Embryonic facial prominence (tissue), 1 donor: ENCODE results near the gene PTBP3.
"Not testable (repeated sequence)": the region's sequence is repeated elsewhere in the genome, so short reads cannot be mapped to it uniquely, and the experiment has no call there.

ENCODE experiments used
- DNase-seq: peaks from one replicate; pipeline ENCODE4 v3.0.0-alpha.2; 2016; ENCODE audit errors: extremely low spot score

Gene PTBP3

DNA sequence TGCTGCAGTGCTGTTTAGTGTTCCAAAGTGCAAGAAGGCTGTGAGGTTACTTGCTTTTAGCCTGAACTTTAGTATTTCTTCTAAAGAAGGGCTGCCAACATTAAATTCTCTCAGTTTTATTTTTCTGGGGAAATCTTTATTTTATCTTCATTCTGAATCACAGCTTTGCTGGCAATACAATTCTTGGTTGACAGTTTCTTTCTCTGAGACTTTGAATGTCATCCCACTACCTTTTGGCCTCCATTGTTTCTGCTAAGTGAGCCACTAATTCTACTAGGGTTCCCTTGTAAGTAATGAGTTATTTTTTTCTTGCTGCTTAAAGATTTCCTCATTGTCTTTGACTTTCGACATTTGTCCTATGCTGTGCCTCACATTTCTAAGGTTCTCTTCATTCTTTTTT, 126.0 kb downstream of the PTBP3 start:
- no peak for DNase-seq

DNA sequence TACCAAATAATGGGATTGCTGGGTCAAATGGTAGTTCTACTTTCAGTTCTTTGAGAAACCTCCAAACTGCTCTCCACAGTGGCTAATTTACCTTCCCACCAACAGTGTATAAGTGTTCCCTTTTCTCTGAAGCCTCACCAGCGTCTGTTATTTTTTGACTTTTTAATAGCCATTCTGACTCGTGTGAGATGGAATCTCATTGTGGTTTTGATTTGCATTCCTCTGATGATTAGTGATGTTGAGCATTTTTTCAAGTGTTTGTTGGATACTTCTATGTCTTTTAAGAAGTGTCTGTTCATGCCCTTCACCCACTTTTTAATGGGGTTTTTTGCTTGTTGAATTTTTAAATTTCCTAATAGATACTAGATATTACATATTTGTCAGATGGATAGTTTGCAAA, 129.9 kb downstream of the PTBP3 start:
- no peak for DNase-seq

DNA sequence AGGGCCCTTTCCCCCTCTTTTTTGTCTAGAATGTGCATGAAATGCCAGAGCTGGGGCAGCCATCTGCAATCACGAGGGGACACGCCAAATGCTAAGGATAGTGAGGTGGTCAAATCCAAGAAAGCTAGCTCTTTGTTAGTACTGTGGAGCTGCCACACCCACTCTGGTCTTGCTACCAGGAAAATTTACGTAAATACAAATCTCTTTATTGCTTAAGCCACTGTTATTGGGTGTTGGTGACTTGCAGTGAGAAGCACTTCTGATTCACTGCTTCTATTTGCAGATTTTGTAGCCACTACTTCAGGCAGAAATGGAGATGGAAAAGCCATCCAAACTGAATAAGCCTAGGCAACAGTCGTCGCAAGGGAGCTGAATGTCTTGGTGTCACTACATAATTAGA, 132.7 kb downstream of the PTBP3 start:
- no peak for DNase-seq

DNA sequence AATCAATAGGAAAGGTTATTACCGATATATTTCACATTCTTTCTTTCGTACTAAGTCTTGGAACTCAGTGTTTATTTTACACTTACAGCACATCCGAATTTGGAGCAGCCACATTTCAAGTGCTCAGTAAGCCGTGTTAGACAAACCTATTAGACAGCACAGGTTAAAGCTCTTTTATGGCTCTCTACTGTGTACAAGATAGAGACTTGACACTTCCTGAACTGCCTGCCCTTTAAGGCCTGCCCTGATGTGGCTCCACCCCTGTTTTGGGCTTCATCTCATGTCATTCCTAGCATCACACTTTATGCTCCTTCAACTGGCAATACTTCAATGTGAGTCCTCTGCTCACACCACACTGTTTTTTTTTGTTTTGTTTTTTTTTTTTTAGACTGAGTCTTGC, 134.8 kb downstream of the PTBP3 start:
- no peak for DNase-seq

DNA sequence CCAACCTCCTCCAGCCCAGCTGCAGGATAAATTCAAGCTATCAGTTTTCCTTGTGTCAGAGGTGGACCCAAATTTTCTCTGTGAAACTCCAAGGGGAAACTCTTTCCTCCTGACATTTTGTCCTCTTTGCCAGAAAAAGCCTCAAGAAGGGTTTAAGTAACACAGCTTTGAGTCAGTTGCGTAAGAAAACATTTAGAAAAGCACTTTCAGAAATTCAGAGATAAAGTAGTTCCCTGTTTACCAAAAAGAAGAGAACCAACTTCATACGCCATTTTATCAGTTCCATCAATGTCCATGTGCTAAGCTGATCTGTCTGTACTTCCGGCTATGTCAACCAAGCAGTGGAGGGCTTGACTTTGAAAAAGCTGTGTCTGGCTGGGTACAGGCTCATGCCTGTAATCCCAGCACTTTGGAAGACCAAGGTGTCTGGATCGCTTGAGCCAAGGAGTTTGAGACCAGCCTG, 138.4 kb downstream of the PTBP3 start:
- no peak for DNase-seq

DNA sequence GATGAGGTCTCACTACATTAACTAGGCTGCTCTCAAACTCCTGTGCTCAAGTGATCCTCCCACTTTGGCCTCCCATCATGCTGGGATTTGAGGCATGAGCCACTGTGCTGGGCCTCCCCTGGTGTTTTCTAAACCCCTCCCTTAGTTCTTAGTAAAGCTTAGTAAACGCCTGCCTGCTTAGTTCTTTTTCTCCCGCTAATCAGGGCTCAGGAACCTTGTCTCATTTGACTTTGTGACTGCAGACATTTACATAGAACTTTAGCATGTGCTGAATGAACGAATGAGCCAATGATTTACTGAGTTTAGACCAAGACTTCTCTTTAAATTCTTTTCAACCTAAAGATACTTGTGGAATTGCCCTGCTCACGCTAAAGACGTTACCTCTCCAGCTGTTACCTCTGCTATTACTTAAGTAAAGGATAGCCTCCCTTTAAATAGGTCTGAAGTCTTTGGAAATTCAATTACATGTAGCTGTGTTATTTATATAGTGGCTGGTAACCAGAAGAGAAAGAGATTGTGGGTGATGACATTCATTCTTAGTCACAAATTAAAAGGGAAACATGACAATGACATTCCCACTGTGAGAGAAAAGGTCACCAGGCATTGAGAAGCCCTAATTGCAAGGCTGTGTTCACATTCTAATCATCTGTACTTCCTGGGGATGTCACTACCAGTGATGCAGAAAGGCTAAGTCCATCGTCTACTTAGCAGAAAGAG, 139.7 kb downstream of the PTBP3 start:
- no peak for DNase-seq

DNA sequence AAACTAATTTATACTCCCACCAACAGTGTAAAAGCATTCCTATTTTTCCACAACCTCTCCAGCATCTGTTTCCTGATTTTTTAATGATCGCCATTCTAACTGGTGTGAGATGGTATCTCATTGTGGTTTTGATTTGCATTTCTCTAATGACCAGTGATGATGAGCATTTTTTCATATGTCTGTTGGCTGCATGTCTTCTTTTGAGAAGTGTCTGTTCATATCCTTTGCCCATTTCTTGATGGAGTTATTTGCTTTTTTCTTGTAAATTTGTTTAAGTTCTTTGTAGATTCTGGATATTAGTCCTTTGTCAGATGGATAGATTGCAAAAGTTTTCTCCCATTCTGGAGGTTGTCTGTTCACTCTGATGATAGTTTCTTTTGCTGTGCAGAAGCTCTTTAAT, 143.1 kb downstream of the PTBP3 start:
- not testable (repeated sequence) for DNase-seq

DNA sequence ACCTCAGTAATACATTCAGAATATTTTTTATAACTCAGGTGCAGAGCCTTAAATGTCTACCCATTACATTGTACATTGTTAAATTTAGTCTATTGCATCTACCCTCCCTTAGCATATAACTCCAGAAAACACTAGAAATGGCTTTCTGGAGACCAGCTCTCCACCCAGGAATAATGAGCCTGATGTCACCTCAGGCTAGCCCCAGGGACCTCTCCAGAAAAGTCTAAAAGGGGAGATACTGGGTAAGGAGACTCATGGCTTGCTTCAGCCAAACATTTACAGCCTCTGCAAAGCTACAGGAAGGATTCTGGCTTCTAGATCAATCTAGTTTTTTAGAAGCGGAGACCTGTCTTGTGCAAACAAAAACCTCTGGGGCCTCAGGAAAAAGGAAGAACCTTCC, 144.5 kb downstream of the PTBP3 start:
- DNase-seq: no peak

DNA sequence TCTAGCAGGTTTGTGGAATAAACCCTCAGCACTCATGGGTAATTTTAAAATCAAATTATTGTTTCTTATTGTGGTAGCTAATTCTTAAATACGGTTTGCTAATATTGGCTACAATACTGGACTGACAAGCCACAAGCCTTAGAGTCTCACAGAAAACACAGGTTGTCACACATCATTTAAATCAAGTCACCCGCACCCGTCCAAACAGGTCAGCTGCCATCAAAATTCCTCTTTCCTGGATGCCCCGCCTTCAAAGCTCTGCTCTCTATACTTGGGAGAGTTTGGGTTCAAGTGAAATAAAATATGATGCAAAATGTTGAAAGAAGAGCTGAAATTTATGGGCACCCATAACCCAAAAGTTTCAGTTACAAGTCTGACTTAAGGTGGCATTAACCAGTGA, 146.0 kb downstream of the PTBP3 start:
- no peak for DNase-seq

DNA sequence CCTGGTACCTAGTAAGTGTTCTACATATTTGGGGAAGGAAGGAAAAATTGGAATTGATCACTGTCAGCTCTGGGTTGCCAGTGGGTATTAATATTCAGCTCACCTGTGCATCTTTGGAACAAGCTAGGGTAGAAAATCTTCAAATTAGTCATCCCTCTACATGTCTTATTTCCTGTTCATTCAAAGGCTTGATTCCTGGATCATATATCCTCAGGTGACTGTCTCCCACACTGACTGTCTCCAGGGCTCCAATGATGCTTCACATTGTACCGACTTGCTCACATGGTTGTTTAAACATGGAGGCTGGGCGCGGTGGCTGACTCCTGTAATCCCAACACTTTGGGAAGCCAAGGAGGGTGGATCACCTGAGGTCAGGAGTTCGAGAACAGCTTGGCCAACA, 146.7 kb downstream of the PTBP3 start:
- DNase-seq: no peak

DNA sequence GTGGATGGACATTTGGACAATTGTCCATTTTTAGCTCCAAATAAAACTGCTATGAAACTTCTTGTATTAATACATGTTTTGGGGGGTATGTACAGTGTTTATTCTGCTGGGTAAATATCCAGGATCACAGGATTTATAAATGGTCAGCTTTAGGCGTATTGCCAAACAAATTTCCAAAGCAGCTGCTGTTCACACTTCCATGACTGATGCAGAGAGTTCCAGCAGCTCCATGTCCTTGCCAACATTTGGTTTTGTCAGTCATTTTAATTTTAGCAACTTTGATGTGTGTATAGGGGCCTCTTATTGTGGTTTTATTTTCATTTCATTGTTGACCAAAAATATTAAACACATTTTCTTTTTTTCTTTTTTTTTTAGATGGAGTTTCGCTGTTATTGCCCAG, 148.5 kb downstream of the PTBP3 start:
- DNase-seq: no peak

DNA sequence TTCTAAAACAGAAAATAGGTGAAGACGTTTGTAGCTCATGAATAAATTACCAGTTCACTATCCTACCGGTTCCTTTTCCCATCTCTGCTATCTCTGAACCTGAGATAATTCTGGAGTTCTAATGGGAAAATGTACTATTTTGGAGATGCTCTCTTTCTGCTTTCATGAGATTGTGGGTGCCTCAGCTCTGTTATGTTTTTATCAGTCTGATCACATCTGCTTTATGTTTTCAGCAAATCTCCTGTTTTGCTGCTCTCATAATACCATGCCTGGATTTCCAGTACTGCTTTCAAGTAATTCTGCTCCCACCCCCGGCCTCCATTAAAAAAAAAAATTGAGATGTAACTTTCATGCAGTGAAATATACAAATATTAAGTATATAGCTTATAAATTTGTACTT, 149.2 kb downstream of the PTBP3 start:
- no peak for DNase-seq

DNA sequence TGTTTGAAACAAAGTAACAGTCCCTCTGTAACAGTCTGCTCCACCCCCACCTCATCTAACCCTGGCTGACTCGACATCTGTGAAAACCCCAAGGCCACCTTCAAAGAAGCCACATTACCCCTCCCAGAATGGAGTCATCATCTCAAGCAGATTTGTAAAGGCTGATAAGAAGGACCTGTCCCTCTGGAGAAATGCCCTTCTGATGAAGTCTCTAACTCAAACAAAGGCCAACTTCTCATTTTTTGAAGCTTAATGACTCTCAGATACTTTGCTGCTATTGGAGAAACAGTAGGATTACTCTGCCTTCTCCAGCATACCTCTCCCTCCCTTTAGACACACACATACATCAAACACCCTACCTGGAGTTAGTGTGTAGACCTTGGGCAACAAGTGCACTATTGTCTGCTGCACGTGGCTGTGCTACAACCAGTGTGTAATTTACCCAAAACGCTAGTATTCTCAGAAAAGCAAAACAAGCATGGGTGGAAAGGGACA, 153.0 kb downstream of the PTBP3 start:
- no peak for DNase-seq

DNA sequence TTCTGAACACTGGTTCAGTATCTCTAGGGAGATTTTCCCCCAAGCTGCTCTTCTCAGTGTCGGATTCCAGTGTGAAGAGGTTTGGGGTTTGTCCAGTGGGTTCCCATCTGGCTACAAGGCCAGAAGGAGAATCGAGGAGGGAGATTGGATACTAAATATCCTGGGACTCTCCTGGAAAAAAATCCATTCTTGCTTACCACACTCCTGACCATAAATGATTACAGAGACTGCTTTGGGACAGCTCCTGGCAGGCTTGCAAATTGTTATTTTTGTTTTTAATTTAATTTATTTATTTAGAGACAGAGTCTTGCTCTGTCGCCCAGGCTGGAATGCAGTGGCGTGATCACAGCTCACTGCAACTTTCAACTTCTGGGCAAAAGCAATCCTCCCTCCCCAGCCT, 153.6 kb downstream of the PTBP3 start:
- no peak for DNase-seq

DNA sequence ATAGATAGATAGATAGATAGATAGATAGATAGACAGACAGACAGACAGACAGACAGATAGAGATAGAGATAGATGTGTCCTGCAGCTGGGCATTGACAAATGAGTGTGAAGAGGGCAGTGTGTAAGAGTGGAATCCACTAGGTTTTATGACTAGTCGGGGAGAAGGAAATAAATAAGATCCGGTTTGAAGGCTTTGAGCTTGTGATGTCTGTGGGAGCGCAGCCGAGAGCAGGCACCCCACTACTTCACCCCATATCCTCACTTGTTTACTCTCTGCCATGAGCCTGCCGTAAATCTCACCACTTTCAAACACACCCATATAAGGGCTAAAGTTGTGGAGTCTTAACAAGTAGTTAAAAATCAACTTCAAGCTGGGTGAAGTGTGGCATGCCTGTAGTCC, 156.9 kb downstream of the PTBP3 start:
- no peak for DNase-seq

DNA sequence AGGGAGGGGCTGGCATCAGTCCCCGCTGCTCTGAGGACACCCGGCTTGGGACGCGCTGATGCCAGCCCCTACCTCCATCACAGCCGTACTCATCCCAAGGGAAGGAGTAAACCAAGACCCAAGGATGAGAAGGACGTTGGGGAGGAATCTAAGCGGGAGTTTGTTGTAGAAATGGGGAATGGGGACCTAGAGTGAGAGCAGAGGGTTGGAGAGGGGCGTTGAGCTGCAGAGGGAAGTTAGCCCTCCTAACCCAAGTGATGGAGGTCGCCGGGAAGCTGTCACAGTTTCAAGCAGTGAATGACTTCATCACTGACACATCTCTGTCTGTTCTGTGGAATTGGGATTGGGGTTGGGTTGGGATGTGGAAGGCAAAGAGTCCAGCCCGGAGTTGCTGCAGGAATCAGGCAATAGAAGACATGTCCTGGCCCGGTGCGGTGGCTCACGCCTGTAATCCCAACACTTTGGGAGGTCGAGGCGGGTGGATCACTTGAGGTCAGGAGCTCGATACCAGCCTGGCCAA, 157.6 kb downstream of the PTBP3 start:
- no peak for DNase-seq

DNA sequence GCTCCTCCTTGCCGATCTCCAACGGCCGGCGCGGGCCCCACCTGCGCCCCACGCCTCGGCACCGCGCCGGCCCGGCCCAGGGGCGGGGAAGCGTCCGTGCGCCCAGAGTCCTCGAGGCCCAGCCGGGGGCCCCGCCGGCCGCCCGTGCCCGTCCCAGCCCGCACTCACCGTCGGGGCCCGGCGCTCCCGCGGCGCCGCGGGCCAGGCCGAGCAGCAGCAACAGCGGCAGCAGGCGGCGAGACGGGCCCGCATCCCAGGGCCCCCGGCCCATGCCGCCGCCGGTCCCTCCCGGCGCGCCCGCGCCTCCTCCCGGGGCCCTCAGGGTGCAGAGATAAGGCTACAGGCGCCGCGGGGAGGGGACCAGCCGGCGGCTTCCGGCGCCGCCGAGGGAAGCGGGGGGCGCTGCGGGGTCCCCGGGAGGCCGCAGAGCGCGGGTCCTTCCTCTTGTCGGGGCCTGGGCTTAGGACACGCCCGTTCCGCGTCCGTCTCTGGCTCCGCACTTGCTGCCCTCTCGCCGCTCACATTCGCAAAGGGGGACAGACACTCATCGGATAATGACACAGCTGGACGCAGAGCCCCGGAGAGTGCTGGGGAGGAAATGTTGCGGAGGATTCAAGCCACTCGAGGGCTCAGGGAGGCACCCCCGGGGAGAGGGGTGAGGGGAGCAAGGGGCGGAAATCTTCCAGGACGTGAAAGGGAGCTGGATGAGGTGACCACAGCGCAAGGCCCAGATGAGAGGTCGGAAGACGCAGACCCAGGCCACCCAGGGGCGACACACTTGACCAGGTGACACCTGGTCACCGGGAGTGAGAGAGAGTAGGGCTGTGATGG, 158.2 kb downstream of the PTBP3 start, which contains the start of gene SUSD1:
TSS of gene SUSD1 (minus strand) at position 333 of the 831 bp plus-strand sequence. CDS start at position 271, 62 bp downstream.
- DNase-seq: no peak

DNA sequence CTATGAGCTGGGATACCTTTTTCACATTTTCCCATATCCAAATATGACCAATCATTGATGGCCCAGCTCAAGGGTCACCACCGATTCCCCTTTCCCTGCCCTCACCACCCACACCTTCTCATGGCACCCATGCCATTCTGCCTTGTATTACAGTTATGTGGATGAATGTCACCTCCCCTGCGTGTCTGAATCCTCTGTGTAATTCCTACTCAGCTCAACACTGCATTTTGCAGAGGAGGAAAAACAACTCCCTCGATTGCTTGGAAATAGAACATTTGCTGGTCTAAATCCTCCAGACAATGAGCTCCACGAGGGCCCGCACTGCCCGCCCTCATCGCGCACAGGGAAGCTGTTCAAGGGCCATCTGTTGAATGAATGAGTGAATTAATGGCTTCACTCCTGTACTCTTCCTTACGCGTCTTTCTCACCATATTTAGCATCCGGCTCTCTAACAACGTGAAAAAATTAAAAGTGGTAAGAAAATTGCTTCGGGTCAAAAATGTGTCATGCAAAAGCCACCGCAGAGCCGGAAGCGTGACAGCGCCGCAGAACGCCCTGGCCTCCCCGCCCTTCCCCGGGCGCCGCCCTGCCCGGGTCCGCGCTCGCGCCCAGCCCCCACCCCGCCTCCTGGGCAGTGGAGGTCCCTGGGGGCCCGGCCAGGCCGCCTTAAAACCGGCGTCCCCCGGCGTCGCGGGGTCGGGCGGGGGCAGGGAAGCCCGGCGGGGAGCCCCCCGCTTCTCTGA, 159.0 kb downstream of the PTBP3 start:
- no peak for DNase-seq

DNA sequence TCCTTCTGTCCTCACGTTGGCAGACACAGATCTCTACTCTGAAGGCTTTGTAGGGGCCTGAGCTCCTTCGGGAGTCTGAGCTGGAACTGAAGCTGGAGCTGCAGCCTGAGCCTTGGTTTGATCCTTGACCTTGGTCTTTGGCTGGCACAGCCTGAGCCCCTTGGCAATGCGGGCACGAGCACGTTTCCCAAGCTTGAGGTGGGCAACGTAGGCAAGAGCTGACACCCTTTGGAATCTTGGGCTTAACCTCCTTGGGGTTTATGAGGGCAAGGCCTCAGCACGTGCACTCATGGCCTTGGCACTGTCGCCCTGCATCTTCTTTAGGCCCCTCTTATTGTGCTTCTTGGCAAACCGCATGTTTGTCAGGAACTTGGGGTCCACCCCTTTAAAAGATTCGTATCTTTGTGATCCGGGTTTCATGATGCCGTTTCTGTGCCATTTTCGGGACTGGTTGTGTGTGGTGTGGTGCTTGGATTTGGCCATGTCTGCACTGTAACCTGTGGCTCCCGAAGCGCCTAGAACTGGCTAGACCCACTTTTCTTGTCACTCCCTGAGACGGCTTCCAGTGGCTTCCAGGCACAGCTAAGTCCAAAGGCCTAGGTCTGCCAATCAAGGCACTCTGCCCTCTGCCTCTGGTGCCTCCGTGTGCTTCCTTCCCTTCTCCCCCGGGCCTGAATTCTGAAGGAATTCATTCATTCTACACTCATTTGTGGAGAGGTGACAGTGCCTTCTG, 159.8 kb downstream of the PTBP3 start:
- DNase-seq: no peak

DNA sequence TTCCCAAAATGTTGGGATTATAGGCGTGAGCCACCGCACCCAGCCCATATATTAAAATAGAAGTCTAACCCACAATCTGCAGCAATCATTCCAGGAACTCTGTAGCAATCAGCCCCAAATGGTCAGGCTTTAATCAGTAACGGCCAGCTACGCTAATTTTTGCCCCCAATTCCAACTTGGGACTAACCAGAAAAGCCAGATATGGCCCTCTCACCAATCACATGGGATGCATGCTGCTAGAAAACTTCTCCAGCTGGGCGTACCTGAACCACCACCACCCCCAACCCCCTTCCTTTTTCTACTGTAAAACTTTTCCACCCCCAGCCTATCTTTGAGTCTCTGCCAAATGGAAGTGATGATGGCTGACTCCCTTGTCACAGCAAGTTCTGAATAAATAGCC, 162.5 kb downstream of the PTBP3 start:
- DNase-seq: no peak

DNA sequence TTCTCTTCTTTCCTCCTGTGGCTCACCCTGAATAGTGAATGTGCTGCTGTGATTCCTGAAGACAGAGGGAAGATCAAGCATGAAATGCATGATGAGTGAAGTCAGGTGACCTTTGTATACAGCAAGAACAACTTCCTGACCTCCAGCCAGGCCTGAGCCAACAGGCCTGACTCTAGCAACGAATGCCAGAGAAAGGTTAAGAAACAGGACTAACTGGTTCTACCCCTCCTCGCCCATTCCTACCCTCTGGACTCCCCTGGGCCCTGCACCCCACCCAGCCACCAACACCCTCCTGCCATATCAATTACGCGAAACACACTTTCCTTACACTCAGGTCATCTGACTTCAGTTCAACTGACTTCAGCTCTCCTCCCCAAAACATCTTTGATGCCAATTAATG, 163.2 kb downstream of the PTBP3 start:
- DNase-seq: no peak
